Putamen (tissue), 1 donor: Measurements from ENCODE around the gene NLRP10.
"Not testable (repeated sequence)": the region's sequence is repeated elsewhere in the genome, so short reads cannot be mapped to it uniquely, and the experiment has no call there.

ENCODE experiments used
- DNase-seq: peaks from one replicate; pipeline ENCODE4 v3.0.0-alpha.2; 2016; ENCODE audit warnings: low spot score

The NLRP10 gene, protein sequence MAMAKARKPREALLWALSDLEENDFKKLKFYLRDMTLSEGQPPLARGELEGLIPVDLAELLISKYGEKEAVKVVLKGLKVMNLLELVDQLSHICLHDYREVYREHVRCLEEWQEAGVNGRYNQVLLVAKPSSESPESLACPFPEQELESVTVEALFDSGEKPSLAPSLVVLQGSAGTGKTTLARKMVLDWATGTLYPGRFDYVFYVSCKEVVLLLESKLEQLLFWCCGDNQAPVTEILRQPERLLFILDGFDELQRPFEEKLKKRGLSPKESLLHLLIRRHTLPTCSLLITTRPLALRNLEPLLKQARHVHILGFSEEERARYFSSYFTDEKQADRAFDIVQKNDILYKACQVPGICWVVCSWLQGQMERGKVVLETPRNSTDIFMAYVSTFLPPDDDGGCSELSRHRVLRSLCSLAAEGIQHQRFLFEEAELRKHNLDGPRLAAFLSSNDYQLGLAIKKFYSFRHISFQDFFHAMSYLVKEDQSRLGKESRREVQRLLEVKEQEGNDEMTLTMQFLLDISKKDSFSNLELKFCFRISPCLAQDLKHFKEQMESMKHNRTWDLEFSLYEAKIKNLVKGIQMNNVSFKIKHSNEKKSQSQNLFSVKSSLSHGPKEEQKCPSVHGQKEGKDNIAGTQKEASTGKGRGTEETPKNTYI

DNA sequence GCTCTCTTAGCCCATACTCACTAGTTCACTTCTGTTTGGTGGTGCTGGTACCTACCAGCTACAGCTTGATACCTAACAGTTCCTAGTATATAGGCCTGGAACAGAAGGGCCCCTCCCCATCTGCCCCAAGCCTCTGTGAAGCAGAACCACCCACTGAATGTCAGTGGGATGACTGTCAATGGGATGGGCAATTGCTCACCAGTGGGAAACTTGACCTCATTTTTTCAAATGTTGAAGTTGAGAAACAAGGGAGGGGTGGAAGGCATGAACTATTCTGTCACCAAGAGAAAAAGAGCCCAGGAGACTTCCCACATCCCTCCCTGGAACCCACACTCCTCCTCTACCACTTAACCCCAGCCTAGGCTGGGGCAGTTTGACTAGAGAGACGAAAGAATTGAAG, at the start of gene NLRP10:
NLRP10 (minus strand) TSS at position 62 of the 400 bp plus-strand sequence. CDS start 1,952 bp downstream, outside the sequence.
- DNase-seq: no peak

DNA sequence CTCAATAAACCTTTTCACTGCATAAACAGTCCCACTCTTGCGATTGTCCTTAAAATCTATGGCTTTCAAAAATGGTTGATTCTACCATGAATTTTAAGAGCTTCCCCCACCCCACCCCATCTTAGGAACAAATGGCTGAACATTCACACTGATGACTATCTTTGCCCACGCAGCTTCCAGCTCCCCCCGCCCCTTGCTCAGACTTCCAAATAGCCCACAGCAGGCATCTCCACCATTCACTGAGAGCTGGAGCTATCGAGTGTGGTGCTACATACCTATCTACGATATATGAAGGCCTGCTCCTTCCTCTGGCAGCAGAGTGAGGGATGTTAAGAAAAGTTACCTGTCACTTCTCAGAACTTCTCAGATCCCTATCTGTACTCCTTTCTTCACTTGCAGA, 48.6 kb upstream of the NLRP10 start:
- no peak for DNase-seq

GRCh38 chr11:8011981-8012444, 46.8 kb upstream of the NLRP10 start:
- DNase-seq: no peak

GRCh38 chr11:8011371-8011770, 46.1 kb upstream of the NLRP10 start:
- no peak for DNase-seq

DNA sequence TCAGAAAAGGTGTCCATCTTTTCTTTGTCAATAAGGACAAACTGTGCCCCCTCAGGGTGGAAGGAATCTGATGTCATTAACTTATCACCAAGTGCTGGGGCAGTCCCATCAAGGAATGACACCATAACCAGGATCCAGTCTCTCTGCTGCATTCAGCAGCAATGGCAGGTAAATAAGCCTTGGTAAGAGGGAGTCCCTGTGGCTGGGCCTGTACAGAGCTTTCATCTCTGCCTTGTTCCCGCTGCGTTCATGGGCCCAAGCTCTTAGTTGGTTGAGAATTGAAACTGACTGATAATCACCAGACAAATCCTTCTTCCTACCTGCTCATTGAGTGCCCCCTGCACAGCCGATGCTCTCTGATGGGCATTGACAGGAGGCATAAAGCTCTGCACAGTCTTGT, 44.6 kb upstream of the NLRP10 start:
- no peak for DNase-seq

GRCh38 chr11:8008212-8008611, 43.0 kb upstream of the NLRP10 start:
- DNase-seq: no peak

GRCh38 chr11:8006349-8006977, 41.2 kb upstream of the NLRP10 start:
- peak; percentile 67 for DNase-seq

- DNase-seq: no peak
These were observed 40.3 kb upstream of the NLRP10 start for GRCh38 chr11:8005556-8005955.

DNA sequence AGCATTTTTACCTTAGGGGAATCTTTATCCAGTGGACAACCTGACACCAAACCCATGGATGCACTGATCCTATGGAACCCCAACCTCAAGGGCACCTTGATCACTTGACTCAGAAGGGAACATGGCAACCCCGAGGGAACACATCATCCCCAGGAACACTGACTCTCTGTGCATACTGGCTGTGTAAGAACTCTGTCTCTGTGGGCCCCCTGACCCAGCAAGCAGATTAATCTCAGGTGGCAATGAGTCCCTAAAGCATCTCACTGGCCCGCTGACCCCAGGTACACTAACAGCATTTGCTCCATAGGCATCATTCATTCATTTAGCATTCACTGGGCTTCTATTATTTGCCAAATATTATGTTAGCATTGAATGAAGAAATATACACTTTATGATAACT, 38.8 kb upstream of the NLRP10 start:
- no peak for DNase-seq

DNA sequence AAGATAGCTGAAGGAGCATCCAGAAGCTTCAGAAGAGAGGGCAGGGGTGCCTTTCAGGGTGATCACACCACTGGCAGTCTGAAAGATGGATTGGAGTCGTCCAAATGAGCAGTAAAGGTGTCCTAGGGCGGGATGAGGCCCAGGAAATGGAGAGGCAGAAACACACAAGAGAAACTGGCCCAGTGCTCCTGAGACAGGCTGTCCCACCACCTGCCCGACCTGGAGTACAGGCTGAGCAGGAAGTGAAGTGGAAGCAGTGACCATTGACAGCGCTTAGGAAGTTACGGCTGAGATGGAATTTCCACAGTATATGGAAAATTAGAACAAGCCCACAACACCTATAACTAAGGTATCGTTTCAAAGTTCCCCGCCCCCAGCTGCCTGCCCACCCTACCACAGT, 37.9 kb upstream of the NLRP10 start:
- DNase-seq: no peak

- no peak for DNase-seq
These were observed 37.4 kb upstream of the NLRP10 start for GRCh38 chr11:8002676-8003075.

- DNase-seq: no peak
These were observed 35.1 kb upstream of the NLRP10 start for GRCh38 chr11:8000390-8000789.

DNA sequence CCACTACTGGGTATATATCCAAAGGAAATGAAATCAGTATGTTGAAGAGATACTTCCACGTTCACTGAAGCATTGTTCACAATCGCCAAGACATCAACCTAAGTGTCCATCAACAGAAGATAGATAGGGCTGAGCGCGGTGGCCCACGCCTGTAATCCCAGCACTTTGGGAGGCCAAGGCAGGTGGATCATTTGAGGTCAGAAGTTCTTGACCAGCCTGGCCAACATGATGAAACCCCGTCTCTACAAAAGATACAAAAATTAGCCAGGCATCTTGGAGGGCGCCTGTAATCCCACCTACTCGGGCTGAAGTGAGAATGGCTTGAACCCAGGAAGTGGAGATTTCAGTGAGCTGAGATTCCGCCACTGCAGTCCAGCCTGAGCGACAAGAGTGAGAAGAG, 34.5 kb upstream of the NLRP10 start:
- no peak for DNase-seq

DNA sequence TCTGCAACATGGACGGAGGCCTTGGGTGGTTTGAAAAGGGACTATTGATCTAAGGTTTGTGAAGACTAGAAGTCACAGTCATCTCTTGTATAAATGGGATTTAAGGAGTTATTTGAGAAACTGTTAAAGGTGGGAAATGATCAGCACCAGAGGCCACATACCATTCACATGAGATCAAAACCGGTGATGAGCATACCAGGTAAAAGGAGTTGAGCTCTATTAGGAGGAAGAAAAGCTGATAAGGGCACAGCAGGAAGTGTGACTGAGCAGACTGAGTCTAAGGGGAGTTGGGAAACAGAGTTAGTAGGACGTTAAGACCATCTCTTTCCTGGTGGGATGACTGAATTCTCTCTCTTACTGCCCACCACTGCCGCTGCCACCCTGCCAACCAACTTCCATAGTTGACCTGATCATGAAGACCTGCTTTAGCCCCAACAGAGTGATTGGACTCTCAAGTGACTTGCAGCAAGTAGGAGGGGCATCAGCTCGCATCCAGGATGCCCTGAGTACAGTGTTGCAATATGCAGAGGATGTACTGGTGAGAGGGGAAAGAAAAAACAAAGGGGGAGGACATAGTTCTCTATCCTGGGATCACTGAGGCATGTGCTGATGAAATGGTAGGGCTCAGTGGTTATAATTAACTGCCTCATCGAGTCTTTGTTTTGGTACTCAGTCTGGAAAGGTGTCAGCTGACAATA, 29.5 kb upstream of the NLRP10 start:
- no peak for DNase-seq

- not testable (repeated sequence) for DNase-seq
These were observed 22.3 kb upstream of the NLRP10 start for GRCh38 chr11:7987560-7987883.

- peak; percentile 99 for DNase-seq
These were observed 21.7 kb upstream of the NLRP10 start, which contains the start of gene EIF3F for GRCh38 chr11:7986768-7987559. Gene EIF3F (plus strand): TSS chr11:7987337. CDS start chr11:7987353, 16 bp downstream.

- no peak for DNase-seq
These were observed 18.8 kb upstream of the NLRP10 start for GRCh38 chr11:7983832-7984590.

DNA sequence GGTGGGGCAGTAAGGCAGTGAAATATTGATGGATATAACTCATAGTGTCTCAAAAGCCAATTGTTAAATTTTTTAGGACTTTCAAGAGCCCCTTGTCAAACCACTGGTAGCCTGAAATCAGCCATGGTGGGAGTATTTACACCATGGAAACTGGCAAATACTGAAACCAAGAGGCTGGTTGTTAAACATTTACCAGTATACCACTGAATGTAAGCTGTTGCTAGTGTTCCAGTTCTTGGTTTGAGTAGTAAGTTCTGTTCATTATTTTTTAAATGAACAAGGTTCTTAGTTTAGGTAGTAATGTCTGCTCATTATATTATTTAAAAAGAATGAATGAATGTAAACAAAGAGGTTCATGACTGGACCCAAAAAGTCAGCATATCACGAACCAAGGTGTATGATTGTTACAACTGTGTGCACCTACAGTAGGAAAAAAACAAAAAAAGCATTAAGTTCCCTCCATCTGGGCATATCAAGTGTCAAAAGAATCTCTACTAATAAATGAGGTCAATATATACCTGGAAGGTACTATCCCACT, 17.4 kb upstream of the NLRP10 start:
- DNase-seq: no peak

DNA sequence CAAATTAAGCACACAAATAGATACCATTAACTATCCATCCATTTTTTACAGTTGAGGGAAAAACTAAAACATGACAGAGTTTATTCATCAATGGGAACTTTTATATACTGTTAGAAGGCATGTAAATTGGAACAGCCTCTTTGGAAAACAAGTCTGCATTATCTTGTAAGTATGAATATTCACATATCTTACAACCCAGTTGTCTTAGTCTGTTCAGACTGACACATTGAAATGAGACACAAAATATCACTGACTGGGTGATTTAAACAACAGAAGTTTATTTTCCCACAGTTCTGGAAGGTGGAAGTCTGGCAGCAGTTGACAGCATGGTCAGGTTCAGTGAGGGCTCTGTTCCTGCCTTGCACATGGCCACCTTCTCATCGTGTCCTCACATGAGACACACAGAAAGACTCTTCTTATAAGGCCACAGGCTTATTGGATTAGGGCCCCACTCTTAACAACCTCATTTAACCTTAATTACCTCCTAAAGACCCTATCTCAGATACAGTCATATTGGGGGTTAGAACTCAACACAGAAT, 16.4 kb upstream of the NLRP10 start:
- DNase-seq: no peak

GRCh38 chr11:7977232-7977917, 12.1 kb upstream of the NLRP10 start:
- no peak for DNase-seq
